Fibroblast of skin of back (primary cell): Measurements from ENCODE around the gene MX2.

Experiments
- DNase-seq: peaks from one replicate; pipeline ENCODE4 v3.0.0-alpha.2; 2013

Gene MX2

GRCh38 chr21:41438425-41439113, 76.7 kb downstream of the MX2 start:
- DNase-seq = no peak

GRCh38 chr21:41439248-41439647, 77.4 kb downstream of the MX2 start:
- DNase-seq = peak; percentile 11

GRCh38 chr21:41441546-41441945, 79.7 kb downstream of the MX2 start:
- DNase-seq = no peak

- peak; percentile 42 for DNase-seq
These were observed 80.8 kb downstream of the MX2 start for GRCh38 chr21:41442481-41443186.

DNA sequence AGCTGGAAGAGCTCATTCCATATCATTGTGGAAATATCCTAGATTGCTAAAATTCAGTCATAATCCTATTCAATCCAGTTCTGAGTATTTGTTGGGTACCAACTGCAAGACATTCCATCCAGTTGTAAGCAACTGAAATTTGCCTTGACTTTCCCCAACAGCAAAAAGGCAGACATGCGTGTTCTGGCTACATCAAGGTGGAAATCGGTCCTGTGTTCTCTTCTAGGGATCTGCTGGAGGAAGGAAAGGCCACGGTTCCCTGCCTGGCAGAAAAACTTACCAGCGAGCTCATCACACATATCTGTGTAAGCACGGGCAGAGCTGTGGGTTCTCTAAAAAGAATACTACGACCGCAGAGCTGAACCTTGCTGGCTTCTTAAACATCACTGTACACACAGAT, 81.7 kb downstream of the MX2 start:
- no peak for DNase-seq

- no peak for DNase-seq
These were observed 83.1 kb downstream of the MX2 start for GRCh38 chr21:41444703-41445464.

GRCh38 chr21:41445465-41445862, 83.6 kb downstream of the MX2 start:
- no peak for DNase-seq

- DNase-seq = no peak
These were observed 84.8 kb downstream of the MX2 start for GRCh38 chr21:41446586-41446985.

GRCh38 chr21:41447356-41447755, 85.5 kb downstream of the MX2 start:
- DNase-seq = no peak

- no peak for DNase-seq
These were observed 87.8 kb downstream of the MX2 start for GRCh38 chr21:41449613-41450012.

DNA sequence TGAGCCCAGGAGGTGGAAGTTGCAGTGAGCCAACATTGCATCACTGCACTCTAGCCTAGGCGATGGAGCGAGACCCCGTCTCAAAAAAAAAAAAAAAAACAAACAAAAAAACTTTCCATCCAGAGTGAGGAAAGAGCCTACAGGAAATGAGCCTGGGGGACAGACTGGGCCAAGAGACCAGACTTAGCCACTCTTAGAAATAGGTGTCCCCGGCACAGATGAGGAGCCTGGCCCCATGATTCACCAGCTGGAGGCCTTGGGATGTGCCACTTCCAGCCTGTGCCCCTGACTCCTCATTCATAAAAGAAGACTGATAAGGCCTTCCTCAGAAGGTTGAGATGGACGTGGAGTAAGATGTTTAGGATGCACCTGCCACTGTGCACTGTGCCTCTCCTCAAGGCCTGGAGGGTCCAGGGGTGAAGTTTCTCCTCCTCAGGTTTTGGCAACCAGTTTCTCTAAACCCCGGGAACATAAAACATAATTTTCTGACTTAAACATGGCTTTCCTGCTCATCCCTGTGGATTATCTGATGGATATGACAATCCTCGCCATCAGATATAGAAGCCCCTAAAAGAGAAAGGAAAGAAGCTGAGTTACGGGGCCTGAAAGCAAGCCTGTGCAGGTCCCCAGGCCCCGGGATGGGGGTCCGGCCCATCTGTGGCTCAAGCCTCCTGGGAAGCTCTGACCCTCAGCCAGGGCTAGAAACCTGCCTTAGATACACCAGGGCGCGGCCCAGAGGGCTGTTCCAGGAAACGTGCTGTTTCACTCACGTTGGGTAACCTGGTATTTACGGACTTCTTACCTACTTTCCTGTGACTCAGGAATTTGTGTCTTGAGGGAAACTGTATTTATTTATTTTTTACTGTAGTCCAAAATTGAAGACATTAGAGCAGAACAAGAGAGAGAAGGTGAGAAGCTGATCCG, 90.2 kb downstream of the MX2 start:
- DNase-seq = no peak

GRCh38 chr21:41453198-41453597, 91.4 kb downstream of the MX2 start:
- DNase-seq = no peak

GRCh38 chr21:41453761-41454160, 91.9 kb downstream of the MX2 start:
- DNase-seq = no peak

- DNase-seq = peak; percentile 21
These were observed 96.3 kb downstream of the MX2 start for GRCh38 chr21:41458121-41458520.

- DNase-seq = no peak
These were observed 96.7 kb downstream of the MX2 start for GRCh38 chr21:41458559-41458958.
